GM23338 (cell line): ENCODE data around the gene SLC7A14.

Experiments
- STAT1 ChIP-seq: IDR thresholded peaks from one replicate; pipeline ENCODE4 v1.6.1; 2016; ENCODE audit warnings: antibody characterized with exemption; ENCODE audit not compliant: unreplicated experiment
- TF ChIP-seq, protein P1 (sequence below), 2 experiments: fragments of 200-600 bp in 1 of 2; sonication (generic) in 1 of 2; conservative IDR thresholded peaks; 2 replicates each; pipeline versions ENCODE4 v1.5.1 to v1.6.1; 2016 to 2017; ENCODE audit warnings: antibody characterized with exemption in 2 of 2, low read depth in 2 of 2, mild to moderate bottlenecking in 2 of 2, moderate library complexity in 1 of 2

DNA sequence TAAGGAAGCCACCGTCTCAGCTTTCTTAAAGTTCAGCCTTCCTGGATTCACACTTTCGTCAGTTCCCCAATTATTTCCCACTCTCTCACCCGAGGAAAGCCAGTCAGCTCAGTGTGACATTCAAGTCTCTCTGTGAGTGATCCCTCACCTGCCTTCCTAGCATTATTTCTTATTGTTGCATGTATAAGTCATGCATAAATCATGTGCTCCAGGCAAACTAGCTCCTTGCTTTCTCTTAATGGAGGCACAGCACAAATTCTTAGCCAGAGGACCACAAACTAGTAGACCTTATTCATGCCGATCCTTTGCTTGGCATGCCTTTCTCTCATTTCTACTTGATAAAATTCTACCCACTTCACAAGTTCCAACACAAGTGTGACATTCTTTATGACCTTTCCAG lies 122.9 kb downstream of the SLC7A14 start:
- TF ChIP-seq, protein P1, sequence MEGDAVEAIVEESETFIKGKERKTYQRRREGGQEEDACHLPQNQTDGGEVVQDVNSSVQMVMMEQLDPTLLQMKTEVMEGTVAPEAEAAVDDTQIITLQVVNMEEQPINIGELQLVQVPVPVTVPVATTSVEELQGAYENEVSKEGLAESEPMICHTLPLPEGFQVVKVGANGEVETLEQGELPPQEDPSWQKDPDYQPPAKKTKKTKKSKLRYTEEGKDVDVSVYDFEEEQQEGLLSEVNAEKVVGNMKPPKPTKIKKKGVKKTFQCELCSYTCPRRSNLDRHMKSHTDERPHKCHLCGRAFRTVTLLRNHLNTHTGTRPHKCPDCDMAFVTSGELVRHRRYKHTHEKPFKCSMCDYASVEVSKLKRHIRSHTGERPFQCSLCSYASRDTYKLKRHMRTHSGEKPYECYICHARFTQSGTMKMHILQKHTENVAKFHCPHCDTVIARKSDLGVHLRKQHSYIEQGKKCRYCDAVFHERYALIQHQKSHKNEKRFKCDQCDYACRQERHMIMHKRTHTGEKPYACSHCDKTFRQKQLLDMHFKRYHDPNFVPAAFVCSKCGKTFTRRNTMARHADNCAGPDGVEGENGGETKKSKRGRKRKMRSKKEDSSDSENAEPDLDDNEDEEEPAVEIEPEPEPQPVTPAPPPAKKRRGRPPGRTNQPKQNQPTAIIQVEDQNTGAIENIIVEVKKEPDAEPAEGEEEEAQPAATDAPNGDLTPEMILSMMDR (conservative IDR thresholded peaks at IDR 0.05; ENCODE audit: low read depth in 2 of 2), result no peak
- TF ChIP-seq STAT1, result no peak
